Activated naive CD8-positive, alpha-beta T cell treated with anti-CD3 and anti-CD28 coated beads, Interleukin-2, amount 50 U/mL, for 24 hours (primary cell): ENCODE results near the gene BRCA1.
"Not testable (repeated sequence)": the region's sequence is repeated elsewhere in the genome, so short reads cannot be mapped to it uniquely, and the experiment has no call there.

Source experiments
- ATAC-seq: fragments of 150-1000 bp; cut with Tn5 transposase; one replicate; pipeline ENCODE4 v1.10.0; 2021
- DNase-seq: peaks from one replicate; pipeline ENCODE4 v3.0.0; 2021
- H3K27ac Mint-ChIP-seq: one replicate; pipeline ENCODE4 v1.8.0; 2021; ENCODE audit warnings: mild to moderate bottlenecking, mixed read lengths
- H3K27me3 Mint-ChIP-seq: one replicate; pipeline ENCODE4 v1.8.0; 2021; ENCODE audit warnings: mixed read lengths
- H3K36me3 Mint-ChIP-seq: one replicate; pipeline ENCODE4 v1.8.0; 2021; ENCODE audit warnings: low read depth, mixed read lengths
- H3K4me1 Mint-ChIP-seq: one replicate; pipeline ENCODE4 v1.8.0; 2021; ENCODE audit warnings: mixed read lengths
- H3K4me3 Mint-ChIP-seq: one replicate; pipeline ENCODE4 v1.8.0; 2021; ENCODE audit warnings: mild to moderate bottlenecking, moderate library complexity, mixed read lengths
- H3K9me3 Mint-ChIP-seq: one replicate; pipeline ENCODE4 v1.8.0; 2021; ENCODE audit warnings: mixed read lengths

BRCA1 gene

DNA sequence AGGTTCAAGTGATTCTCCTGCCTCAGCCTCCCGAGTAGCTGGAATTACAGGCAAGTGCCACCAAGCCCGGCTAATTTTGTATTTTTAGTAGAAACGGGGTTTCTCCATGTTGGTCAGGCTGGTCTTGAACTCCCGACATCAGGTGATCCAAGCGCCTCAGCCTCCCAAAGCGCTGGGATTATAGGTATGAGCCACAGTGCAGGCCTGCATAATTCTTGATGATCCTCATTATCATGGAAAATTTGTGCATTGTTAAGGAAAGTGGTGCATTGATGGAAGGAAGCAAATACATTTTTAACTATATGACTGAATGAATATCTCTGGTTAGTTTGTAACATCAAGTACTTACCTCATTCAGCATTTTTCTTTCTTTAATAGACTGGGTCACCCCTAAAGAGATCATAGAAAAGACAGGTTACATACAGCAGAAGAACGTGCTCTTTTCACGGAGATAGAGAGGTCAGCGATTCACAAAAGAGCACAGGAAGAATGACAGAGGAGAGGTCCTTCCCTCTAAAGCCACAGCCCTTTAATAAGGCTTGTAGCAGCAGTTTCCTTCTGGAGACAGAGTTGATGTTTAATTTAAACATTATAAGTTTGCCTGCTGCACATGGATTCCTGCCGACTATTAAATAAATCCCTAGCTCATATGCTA, 62.1 kb downstream of the BRCA1 start:
- no peaks in the 10 kb centered on the region for H3K27me3 Mint-ChIP-seq
- H3K36me3 Mint-ChIP-seq = peaks cover 42% of the 10 kb centered on the region
- no peaks in the 10 kb centered on the region for H3K9me3 Mint-ChIP-seq
- H3K4me1 Mint-ChIP-seq = no peaks in the 10 kb centered on the region
- DNase-seq (no peak), ATAC-seq (no peak)
- H3K4me3 Mint-ChIP-seq = no peak overlapping the region
- H3K27ac Mint-ChIP-seq = no peak overlapping the region

DNA sequence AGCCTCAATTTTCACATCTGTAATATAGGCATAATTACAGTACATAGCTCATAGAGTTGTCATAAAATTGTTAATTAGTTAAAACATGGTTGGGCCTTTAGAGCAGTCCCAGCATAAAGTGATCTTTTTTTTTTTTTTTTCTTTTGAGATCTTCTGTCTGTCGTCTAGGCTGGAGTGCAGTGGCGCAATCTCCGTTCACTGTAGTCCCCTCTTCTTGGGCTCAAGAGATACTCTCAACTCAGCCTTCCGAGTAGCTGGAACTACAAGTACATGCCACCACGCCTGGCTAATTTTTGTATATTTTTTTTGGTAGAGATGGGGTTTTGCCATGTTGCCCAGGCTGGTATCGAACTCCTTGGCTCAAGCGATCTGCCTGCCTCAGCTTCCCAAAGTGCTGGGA, 69.1 kb downstream of the BRCA1 start:
- no peaks in the 10 kb centered on the region for H3K27me3 Mint-ChIP-seq
- peaks cover 48% of the 10 kb centered on the region for H3K36me3 Mint-ChIP-seq
- H3K27ac Mint-ChIP-seq = no peak overlapping the region
- H3K9me3 Mint-ChIP-seq = no peaks in the 10 kb centered on the region
- ATAC-seq (no peak), DNase-seq (no peak)
- H3K4me3 Mint-ChIP-seq = no peak overlapping the region
- no peaks in the 10 kb centered on the region for H3K4me1 Mint-ChIP-seq

DNA sequence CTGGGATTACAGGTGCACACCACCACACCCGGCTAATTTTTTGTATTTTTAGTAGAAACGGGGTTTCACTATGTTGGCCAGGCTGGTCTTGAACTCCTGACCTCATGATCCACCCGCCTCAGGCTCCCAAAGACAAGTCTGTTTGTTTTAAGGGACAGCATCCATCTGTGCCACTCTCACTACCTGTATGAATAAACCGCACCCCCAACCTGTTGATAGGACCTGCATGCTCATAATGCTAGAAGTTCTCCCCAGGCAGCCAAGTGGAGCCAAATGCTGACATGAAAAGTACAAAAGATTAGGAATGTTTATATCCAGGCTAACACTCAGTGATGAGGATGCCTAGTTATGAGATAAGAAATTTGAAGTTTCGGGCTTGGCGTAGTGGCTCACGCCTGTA, 72.2 kb downstream of the BRCA1 start:
- H3K9me3 Mint-ChIP-seq, ATAC-seq, H3K4me3 Mint-ChIP-seq: not testable (repeated sequence)

DNA sequence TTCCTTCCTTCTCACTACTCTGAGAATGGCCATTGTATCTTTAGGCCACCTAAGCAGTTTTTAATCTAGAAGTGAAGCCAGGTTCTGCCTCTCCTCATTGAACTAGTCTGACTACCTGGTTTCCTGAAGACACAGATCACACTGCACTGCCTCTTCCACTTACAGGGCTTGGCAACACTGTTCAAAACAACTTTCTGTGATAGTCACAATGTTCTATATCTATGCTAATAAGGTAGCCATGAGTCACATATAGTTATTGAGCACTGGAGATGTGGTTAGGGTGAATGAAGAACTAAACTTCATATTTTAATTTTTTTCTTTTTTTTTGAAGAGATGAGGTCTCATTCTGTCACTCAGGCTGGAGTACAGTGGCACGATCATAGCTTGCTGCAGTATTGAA, 73.2 kb downstream of the BRCA1 start:
- Mint-ChIP-seq H3K4me3 (no peak overlapping the region), H3K9me3 (no peaks in the 10 kb centered on the region), H3K27ac (no peak overlapping the region), H3K4me1 (no peaks in the 10 kb centered on the region), H3K27me3 (no peaks in the 10 kb centered on the region), H3K36me3 (peaks cover 59% of the 10 kb centered on the region)
- ATAC-seq (no peak), DNase-seq (no peak)

More for the DNA sequence above, 72.2 kb downstream of the BRCA1 start:
- H3K27ac Mint-ChIP-seq, DNase-seq, H3K4me1 Mint-ChIP-seq, H3K27me3 Mint-ChIP-seq: not testable (repeated sequence)
- H3K36me3 Mint-ChIP-seq = peaks cover 55% of the 10 kb centered on the region

DNA sequence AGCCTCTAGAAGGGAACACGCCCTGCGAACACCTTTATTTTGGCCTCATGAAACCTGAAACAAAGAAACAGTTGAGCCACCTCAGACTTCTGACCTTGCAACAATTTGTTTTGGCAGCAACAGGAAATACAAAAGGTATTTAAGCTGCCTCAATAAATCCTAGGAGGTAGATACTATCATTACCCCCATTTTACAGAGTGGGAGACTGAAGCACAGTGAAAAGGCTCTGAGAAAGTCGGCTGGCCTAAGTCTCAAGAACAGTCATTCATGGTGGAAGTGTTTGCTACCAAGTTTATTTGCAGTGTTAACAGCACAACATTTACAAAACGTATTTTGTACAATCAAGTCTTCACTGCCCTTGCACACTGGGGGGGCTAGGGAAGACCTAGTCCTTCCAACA, 81.1 kb downstream of the BRCA1 start:
- ATAC-seq = no peak
- Mint-ChIP-seq H3K4me3 (no peak overlapping the region), H3K36me3 (peaks cover 27% of the 10 kb centered on the region), H3K4me1 (no peaks in the 10 kb centered on the region), H3K27me3 (no peaks in the 10 kb centered on the region), H3K9me3 (no peaks in the 10 kb centered on the region), H3K27ac (no peak overlapping the region)
- DNase-seq = no peak

DNA sequence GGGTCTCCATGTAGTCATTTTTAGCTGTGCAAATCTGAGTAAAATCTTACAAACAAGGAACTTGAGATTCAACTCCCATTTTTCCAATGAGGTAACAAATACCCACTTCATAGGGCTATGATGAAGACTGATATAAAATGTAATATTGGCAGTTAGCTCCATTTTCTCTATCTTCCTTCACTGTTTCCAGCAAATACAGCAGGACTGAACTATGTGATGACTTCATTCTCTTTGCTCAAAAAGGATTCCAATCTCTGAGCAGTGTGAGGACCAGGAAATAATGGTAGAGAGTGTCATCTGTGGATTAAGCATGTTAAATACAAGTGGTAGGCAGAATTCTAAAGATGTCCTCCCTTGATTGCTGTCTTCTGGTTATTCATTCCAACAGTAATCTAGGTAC, 81.9 kb downstream of the BRCA1 start:
- no peaks in the 10 kb centered on the region for H3K9me3 Mint-ChIP-seq
- DNase-seq (no peak), ATAC-seq (no peak)
- H3K27ac Mint-ChIP-seq = no peak overlapping the region
- peaks cover 26% of the 10 kb centered on the region for H3K36me3 Mint-ChIP-seq
- no peak overlapping the region for H3K4me3 Mint-ChIP-seq
- H3K4me1 Mint-ChIP-seq = no peaks in the 10 kb centered on the region
- no peaks in the 10 kb centered on the region for H3K27me3 Mint-ChIP-seq

DNA sequence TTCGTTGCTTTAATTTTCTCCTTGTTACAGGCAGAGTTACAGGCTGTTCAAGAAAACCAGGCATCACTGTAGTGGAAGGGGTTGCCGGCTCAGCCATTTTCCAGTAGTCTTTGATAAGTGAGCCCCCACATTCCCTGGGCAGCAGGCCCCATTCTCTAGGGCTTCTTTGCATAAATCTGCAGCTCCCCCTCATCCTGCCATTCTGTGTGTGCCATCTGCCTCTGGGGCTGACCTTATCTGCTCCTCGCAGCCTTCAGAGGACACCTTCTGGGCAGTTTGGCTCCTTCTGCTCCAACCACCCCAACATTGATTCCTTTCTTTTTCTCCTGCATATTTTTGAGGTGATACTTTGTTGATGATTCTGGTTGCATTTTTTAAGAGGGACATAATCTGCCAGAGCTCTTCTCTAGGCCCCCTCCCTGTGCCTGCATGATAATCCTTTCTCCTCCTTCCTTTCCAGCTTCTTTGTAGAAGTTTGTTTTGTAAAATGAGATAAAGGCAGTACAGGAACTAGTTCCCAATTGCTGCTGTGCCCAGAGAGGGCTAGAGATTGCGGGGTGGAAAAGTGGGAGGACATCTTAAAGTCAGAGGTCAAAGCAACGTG, 83.0 kb downstream of the BRCA1 start:
- Mint-ChIP-seq H3K9me3 (no peaks in the 10 kb centered on the region), H3K36me3 (peaks cover 22% of the 10 kb centered on the region), H3K4me1 (no peaks in the 10 kb centered on the region), H3K27me3 (no peaks in the 10 kb centered on the region), H3K4me3 (no peak overlapping the region), H3K27ac (no peak overlapping the region)
- no peak for ATAC-seq
- no peak for DNase-seq

DNA sequence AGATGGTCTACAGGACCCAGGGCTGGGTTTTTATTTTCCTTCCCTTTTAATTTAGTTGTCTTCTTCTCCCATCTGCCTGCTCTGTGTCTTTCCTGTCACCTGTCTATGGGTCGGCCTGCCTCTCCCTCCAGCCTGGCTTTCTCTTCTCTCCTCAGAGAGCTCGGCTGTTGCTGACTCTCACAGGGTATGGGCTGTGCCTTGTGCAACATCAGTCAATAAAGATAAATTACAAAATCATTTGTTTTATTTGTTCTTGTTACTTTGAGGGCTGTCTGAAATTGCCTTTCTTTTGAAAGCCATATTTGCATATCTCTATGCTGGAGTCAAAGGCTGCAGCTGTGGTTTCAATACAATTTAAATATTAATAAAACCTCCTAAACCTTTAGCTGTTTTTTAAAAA, 84.5 kb downstream of the BRCA1 start:
- Mint-ChIP-seq H3K4me1 (no peaks in the 10 kb centered on the region), H3K27ac (no peak overlapping the region), H3K27me3 (no peaks in the 10 kb centered on the region), H3K9me3 (no peaks in the 10 kb centered on the region), H3K4me3 (no peak overlapping the region), H3K36me3 (peaks cover 16% of the 10 kb centered on the region)
- no peak for ATAC-seq
- DNase-seq = no peak

DNA sequence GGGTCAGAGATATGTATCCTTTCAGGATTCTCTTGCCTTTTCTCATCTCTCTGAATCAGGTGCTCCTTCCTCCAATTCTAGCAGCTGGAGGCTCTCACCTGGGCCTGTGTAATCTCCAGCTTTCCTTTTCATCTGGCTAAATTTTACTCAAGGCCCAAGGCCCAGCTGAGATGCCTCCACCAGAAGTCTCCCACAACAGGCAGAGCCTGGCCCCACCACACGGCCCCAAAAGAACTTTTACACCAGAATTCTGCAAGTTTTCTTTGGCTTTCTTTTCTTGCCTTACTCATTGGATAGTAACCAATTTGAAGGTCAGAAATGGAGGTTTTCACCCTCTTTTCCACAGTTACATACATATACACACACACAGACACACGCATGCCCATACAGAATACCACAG, 85.5 kb downstream of the BRCA1 start:
- no peak for ATAC-seq
- no peak for DNase-seq
- H3K36me3 Mint-ChIP-seq = peaks cover 11% of the 10 kb centered on the region
- H3K27me3 Mint-ChIP-seq = no peaks in the 10 kb centered on the region
- no peaks in the 10 kb centered on the region for H3K4me1 Mint-ChIP-seq
- no peak overlapping the region for H3K4me3 Mint-ChIP-seq
- no peak overlapping the region for H3K27ac Mint-ChIP-seq
- H3K9me3 Mint-ChIP-seq = no peaks in the 10 kb centered on the region

DNA sequence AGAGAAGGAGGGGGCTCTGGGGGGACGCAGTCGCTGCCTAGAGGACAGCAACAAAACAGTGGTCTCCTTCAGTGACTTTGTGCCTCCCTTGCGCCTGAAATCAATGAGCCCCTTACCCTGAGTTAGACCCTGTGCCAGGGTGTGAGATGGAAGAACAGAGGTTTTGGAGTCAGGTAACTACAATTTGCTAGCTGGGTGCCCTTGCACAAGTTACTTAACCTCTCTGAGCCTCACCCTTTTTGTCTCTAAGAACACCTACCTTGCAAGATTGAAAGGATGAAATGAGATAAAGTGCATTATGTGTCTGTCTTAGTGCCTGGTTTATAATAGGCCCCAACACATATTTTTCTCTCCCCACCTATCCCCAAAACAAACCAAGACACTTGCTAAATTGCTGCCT, 90.3 kb downstream of the BRCA1 start:
- H3K36me3 Mint-ChIP-seq = no peaks in the 10 kb centered on the region
- H3K4me1 Mint-ChIP-seq = no peaks in the 10 kb centered on the region
- no peak overlapping the region for H3K27ac Mint-ChIP-seq
- ATAC-seq (no peak), DNase-seq (no peak)
- no peaks in the 10 kb centered on the region for H3K27me3 Mint-ChIP-seq
- H3K9me3 Mint-ChIP-seq = no peaks in the 10 kb centered on the region
- H3K4me3 Mint-ChIP-seq = no peak overlapping the region

DNA sequence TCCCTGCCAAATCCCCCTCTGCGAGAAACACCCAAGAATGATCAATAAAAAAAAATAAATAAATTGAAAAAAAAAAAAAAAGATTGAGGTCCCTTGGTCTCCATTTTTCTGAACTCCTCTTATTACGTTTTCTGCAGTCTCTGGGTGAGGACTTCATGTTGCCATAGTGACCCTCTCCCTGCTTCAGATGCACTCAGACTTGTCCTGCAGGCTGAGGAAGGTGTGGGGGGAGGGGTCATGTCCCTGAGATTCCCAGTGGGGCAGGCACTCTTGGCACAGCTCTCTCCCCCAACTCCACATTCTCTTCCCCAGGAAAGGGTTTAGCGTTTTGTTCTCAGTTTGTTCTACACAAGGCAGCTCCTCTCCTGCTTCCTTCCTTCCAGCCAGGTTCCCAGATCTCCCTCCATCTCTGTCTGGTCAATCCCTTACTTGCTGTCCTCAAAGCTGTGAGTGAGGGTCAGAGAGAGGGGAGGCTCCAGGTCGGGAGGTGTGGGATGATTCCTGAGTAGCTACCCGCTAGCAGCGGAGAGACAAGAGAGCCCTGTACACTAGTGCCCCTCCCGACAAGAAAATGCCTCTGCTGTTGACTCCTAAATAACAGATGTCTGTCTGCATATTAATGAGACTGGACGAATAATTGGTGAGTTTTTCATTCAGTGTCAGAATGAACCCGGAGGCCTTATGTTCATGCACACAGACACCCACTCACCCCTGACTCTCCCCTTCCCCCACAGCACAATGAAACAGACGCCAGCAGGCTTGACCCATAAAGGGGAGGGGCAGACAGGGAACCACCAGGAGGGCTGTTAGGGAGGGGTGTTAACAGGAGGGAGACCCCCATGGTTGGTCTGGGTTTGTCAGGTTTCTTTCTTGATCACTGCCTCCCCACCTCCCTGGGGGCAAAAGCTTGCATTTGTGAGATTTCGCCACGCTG, 90.9 kb downstream of the BRCA1 start:
- DNase-seq = no peak
- no peak for ATAC-seq
- H3K27ac Mint-ChIP-seq = no peak overlapping the region
- no peaks in the 10 kb centered on the region for H3K36me3 Mint-ChIP-seq
- no peaks in the 10 kb centered on the region for H3K27me3 Mint-ChIP-seq
- no peaks in the 10 kb centered on the region for H3K4me1 Mint-ChIP-seq
- no peaks in the 10 kb centered on the region for H3K9me3 Mint-ChIP-seq
- no peak overlapping the region for H3K4me3 Mint-ChIP-seq

DNA sequence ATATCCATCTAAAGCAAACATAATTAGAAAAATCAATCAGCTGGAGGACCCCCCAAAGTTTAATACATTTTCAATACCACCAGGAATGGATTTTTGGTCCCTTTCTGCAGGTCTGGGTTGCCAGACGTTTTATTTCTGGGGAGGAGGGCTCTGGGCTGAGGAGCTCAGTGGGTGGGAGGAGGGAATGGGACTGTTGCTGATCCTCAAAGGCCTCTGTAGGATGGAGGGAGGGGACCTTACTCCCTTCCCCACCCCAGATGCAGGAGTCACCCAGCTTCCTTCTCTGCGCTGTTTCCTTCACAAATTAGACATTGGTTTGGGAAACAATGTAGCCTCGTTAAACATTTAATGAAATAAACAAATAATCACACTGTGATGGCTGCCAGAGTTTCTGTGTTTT, 93.5 kb downstream of the BRCA1 start:
- Mint-ChIP-seq H3K27me3 (no peaks in the 10 kb centered on the region), H3K36me3 (no peaks in the 10 kb centered on the region), H3K27ac (no peak overlapping the region), H3K4me3 (no peak overlapping the region), H3K4me1 (no peaks in the 10 kb centered on the region), H3K9me3 (no peaks in the 10 kb centered on the region)
- DNase-seq (no peak), ATAC-seq (no peak)

DNA sequence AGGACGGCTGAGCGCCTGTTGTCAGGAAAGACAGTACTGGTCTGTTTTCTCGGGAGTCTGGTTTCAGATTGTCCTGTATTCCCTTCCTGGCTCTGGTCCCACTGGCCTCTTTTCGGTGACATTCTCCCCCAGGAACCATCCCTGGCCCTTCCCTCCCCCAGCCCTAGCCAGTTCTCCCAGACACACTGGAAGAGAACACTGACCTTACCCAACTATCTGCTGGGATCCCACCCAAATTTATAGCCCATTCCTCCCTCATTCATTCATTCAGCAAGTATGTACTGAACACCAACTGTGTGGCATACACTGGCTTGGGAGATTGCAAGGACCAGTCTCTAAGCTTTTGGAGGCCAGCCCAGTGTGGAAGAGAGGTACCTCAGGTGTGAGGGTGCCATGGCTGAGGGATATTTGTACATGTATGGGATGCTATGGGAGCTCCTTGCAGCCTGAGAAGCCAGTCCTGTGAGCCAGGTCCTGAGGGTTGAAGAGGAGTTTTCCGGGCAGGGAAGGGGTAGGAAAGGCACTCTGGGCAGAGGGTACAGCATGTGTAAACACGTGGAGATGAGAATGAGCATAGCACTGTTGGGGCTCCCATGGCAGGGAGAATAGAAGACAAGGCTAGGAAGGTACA, 94.9 kb downstream of the BRCA1 start:
- Mint-ChIP-seq H3K4me1 (no peaks in the 10 kb centered on the region), H3K4me3 (no peak overlapping the region), H3K27me3 (peaks cover 2% of the 10 kb centered on the region), H3K9me3 (no peaks in the 10 kb centered on the region), H3K36me3 (no peaks in the 10 kb centered on the region), H3K27ac (no peak overlapping the region)
- no peak for DNase-seq
- ATAC-seq = no peak

DNA sequence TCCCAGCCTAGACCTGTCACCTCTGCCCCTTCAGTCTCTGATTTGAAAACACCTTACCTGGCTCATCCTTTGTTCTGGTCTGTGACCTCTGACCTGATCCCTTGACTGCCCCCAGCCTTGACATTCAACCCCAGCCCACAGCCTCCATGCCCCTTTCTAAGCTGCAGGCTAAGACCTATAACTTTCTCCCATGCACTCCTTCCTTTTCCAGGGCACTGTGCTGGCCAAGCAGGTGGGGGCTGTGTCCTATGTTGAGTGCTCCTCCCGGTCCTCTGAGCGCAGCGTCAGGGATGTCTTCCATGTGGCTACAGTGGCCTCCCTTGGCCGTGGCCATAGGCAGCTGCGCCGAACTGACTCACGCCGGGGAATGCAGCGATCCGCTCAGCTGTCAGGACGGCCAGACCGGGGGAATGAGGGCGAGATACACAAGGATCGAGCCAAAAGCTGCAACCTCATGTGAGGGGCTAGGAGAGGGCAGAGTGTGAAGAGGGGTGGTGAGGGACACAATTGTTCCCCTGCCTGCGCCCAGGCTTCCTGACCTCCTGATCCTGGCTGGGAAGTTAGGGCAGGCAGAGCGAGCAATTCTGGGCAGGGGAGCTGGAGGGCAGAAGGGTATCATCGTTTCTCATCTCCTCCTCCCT, 96.8 kb downstream of the BRCA1 start:
- no peaks in the 10 kb centered on the region for H3K36me3 Mint-ChIP-seq
- no peak overlapping the region for H3K27ac Mint-ChIP-seq
- DNase-seq (no peak), ATAC-seq (no peak)
- H3K27me3 Mint-ChIP-seq = peaks cover 8% of the 10 kb centered on the region
- no peak overlapping the region for H3K4me3 Mint-ChIP-seq
- peaks cover 9% of the 10 kb centered on the region for H3K4me1 Mint-ChIP-seq
- H3K9me3 Mint-ChIP-seq = no peaks in the 10 kb centered on the region
